Measurements from ENCODE around the gene IL17REL.

DNA sequence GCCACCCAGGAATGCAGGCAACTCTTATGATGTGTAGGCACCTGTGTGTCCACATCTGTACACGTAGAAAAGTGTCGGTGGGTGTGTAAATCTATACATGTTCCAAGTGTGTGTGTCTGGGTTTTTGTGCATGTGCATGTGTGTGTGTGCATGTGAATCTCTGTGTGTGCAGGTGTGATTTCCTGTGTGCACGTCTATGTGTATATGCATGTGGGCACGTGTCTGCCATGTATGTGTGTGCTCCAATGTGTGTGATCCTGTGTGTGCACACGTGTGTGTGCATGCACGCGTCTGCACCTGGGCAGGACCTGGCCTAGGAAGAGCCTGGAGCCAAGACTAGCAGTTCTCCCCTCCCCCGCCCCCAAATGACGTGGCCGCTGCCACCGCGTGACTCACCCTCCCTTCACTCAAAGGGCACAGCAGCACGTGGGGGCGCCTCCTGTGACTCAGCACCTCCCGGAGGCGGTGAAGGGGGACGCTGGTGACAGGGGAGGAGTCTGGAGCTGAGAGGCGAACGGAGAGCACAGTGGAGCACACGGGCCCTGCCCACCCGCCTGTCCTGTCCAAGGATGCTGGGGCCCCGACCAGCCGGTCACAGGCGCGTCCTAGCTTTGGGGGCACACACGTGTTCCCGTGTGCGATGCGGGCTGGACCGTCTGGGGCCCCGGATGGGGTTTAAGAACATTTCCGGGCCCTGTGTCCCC lies 41.9 kb downstream of the IL17REL start:
- TF ChIP-seq POLR2A (IDR thresholded peaks at IDR 0.05) = peak in 3 of 4 donors; percentile 89 to 96 (median 90)
- TF ChIP-seq, protein P1, sequence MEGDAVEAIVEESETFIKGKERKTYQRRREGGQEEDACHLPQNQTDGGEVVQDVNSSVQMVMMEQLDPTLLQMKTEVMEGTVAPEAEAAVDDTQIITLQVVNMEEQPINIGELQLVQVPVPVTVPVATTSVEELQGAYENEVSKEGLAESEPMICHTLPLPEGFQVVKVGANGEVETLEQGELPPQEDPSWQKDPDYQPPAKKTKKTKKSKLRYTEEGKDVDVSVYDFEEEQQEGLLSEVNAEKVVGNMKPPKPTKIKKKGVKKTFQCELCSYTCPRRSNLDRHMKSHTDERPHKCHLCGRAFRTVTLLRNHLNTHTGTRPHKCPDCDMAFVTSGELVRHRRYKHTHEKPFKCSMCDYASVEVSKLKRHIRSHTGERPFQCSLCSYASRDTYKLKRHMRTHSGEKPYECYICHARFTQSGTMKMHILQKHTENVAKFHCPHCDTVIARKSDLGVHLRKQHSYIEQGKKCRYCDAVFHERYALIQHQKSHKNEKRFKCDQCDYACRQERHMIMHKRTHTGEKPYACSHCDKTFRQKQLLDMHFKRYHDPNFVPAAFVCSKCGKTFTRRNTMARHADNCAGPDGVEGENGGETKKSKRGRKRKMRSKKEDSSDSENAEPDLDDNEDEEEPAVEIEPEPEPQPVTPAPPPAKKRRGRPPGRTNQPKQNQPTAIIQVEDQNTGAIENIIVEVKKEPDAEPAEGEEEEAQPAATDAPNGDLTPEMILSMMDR (IDR thresholded peaks at IDR 0.05) = peak in 3 of 6 experiments; percentile 8 to 14 (median 9)
- peak; percentile 20 to 99 (median 84) for TF ChIP-seq EP300 (IDR thresholded peaks at IDR 0.05)
